ENCODE results near the gene LLGL1.

- no peak for TF ChIP-seq CTCF (IDR thresholded peaks at IDR 0.05; ENCODE audit: extremely low read depth in 1 of 2, insufficient read depth in 1 of 2, low read depth in 1 of 2, low read length in 2 of 2)
- TF ChIP-seq JUN (IDR thresholded peaks at IDR 0.05; ENCODE audit: borderline replicate concordance, insufficient read depth, insufficient read length, low read depth): no peak
- no peak for TF ChIP-seq MAX (IDR thresholded peaks at IDR 0.05; ENCODE audit: insufficient read depth, insufficient read length)
- TF ChIP-seq EZH2 (IDR thresholded peaks at IDR 0.05; ENCODE audit: borderline replicate concordance, low read depth, low read length, severe bottlenecking): no peak
- TF ChIP-seq POLR2AphosphoS5 (IDR thresholded peaks at IDR 0.05; ENCODE audit: insufficient read depth, low read depth, low read length): no peak
- TF ChIP-seq POLR2A (IDR thresholded peaks at IDR 0.05; ENCODE audit: low read depth, low read length): no peak
- no peak for TF ChIP-seq GATA2 (IDR thresholded peaks at IDR 0.05; ENCODE audit: insufficient read depth, insufficient read length, low read depth, low read length)
Measured at GRCh38 chr17:18280249-18280648, 54.8 kb downstream of the LLGL1 start.
